ENCODE results near the gene TMPRSS6. TPM values are rescaled to one million over a fixed set of nuclear protein-coding genes. Genes with fewer than 3 reads are reported as not detected.

TMPRSS6 gene
- total RNA-seq, 2 experiments from 2014 or later, result 39.9 to 42.1 TPM

DNA sequence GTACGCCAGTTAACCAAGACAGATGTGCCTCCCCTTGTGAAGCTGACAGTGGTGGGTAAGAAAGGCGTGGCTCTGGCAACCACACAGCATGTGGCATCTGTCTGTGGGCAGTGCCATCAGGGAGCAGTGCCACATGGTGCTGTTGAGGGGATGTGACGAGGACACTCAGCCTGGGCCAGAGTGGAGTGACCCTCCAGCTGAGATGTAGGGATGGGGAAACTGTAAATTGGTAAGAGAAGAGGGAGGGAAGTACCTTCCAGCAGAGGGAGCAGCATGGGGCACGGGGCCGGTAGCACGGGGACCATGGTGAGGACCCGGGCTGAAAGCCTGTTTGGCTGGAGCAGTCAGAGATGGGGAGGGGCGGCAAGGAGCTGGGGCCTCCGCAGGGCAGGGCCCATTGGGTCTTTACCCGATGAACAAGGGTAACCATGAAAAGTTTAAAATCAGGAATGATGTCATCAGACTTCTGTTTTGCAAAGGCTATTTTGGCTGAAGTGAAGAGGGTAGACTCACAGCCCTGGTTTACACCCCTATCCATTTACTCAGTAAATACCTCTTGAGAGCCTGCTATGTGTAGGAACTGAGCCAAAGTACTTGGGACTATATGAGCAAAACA, 10.4 kb downstream of the TMPRSS6 start:
- intact Hi-C loops (cut with micrococcal nuclease), result no loop called here
- H3K4me3 Mint-ChIP-seq, result no peak overlapping the region
- H3K9me3 Mint-ChIP-seq, result no peaks in the 10 kb centered on the region
- ChIA-PET CTCF (interaction anchor here (1.0 to 1.4 kb wide), 4 partner anchors 15 to 101 kb away, joined by 3 to 4 read pairs (median 4); no protein-coding TSS in a partner anchor), POLR2A (interaction anchor here (1.5 to 1.7 kb wide), 2 partner anchors 18 to 26 kb away, joined by 4 read pairs; no protein-coding TSS in a partner anchor)
- H3K36me3 Mint-ChIP-seq, result no peaks in the 10 kb centered on the region
- peaks cover 2% of the 10 kb centered on the region for H3K27me3 Mint-ChIP-seq
- DNase-seq, result peak; percentile 22
- peaks cover 38% of the 10 kb centered on the region for H3K4me1 Mint-ChIP-seq (ENCODE audit: low read depth)
- no peak overlapping the region for H3K27ac Mint-ChIP-seq

DNA sequence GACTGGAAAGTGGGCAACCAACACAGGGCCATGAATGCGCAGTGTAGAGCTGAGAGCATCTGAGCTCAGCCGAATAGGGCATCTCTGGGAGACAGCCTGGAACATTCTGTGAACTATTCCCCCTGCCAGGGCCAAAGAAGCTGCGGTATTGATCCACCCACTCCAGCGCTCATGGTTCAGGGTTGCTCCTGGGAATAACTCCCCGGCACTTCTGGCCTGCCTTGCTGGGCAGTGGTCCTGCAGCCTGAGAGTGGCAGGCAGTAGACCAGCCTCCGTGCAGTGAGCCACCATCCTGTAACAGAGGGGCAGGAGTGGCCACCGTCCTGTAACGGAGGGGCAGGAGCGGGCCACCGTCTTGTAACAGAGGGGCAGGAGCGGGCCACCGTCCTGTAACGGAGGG, 12.2 kb downstream of the TMPRSS6 start:
- DNase-seq, result no peak
- H3K4me3 Mint-ChIP-seq, result no peak overlapping the region
- no peaks in the 10 kb centered on the region for H3K36me3 Mint-ChIP-seq
- intact Hi-C loops (cut with micrococcal nuclease), result no loop called here
- CTCF ChIA-PET, result no interaction called here
- H3K27ac Mint-ChIP-seq, result no peak overlapping the region
- peaks cover 3% of the 10 kb centered on the region for H3K27me3 Mint-ChIP-seq
- no peaks in the 10 kb centered on the region for H3K9me3 Mint-ChIP-seq
- POLR2A ChIA-PET, result interaction anchor here (1.2 kb wide), 1 partner anchor 9 kb away, joined by 4 read pairs; no protein-coding TSS in a partner anchor
- peaks cover 38% of the 10 kb centered on the region for H3K4me1 Mint-ChIP-seq (ENCODE audit: low read depth)

DNA sequence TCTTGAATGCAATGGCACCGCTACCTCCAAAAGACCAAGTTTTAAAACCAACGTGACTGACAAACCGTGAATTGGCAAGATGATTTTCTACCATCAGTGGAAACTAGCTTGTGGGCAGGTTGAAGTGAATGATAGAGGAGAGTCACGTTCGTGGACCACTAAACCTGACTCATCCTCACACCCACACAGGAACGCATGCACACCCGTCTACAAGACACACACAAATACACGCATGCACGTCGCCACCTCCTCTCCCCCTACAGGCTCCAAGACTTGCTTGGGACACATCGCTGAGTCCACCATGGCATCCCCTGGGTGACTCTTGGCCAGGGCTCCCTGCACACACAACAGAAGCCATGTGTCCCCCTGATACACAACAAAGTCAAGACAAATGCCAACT, 14.4 kb downstream of the TMPRSS6 start:
- Mint-ChIP-seq H3K27ac (peak overlapping the region; percentile 76), H3K4me1 (ENCODE audit: low read depth) (peaks cover 35% of the 10 kb centered on the region), H3K36me3 (no peaks in the 10 kb centered on the region), H3K4me3 (no peak overlapping the region), H3K27me3 (peaks cover 3% of the 10 kb centered on the region), H3K9me3 (no peaks in the 10 kb centered on the region)
- ChIA-PET POLR2A (interaction anchor here (0.6 to 2.5 kb wide), 6 partner anchors 13 to 182 kb away, joined by 3 to 15 read pairs (median 8); no protein-coding TSS in a partner anchor), CTCF (interaction anchor here (1.1 to 2.0 kb wide), 6 partner anchors 10 to 54 kb away, joined by 3 to 12 read pairs (median 4); partner anchors contain the start of gene IL2RB)
- DNase-seq, result peak; percentile 85
- intact Hi-C loops (cut with micrococcal nuclease), result loop anchor here (1.0 to 2.0 kb wide), 2 partner anchors 15 to 28 kb away; no protein-coding TSS in a partner anchor

DNA sequence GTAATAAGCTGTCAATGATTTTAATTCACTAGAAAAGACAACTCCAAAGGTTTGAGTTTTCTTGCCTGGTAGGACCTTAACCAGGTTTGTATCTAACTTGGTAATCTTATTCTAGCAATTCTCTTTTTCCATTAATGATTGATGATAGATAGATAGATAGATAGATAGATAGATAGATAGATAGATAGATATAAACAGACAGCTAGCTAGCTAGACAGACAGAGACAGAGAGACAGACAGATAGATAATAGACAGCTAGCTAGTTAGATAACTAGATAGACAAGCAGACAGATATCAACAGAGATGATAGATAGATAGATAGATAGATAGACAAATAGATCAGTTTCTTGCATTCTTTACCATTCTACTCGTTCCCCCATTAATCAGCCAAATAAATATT, 15.3 kb downstream of the TMPRSS6 start:
- Mint-ChIP-seq H3K4me3 (no peak overlapping the region), H3K9me3 (no peaks in the 10 kb centered on the region), H3K4me1 (ENCODE audit: low read depth) (peaks cover 30% of the 10 kb centered on the region), H3K36me3 (no peaks in the 10 kb centered on the region), H3K27me3 (peaks cover 3% of the 10 kb centered on the region), H3K27ac (peak overlapping the region; percentile 76)
- ChIA-PET POLR2A (interaction anchor here (1.2 to 2.5 kb wide), 6 partner anchors 13 to 148 kb away, joined by 3 to 15 read pairs (median 8); no protein-coding TSS in a partner anchor), CTCF (interaction anchor here (1.1 to 2.0 kb wide), 5 partner anchors 11 to 55 kb away, joined by 3 to 12 read pairs (median 4); partner anchors contain the start of gene IL2RB)
- DNase-seq, result no peak
- intact Hi-C loops (cut with micrococcal nuclease), result loop anchor here (2.0 kb wide), 1 partner anchor 29 kb away; no protein-coding TSS in a partner anchor

DNA sequence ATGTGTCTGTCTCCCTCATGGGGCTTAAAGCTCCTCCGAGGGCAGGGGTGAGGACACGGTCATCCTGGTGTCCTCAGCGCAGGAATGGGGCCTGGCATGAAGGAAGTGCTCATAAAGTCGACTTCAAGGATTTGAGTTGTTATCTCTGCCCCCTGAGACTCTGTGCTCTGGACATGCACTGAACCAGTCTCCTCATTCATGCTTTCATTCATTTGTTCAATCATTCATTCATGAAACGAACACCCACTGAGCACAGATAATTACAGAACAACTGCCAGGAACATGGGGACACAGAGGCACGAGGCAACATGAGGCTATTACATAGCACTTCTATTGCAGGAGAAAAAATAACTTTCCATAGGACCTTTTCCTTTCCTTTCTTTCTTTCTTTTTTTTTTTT, 16.5 kb downstream of the TMPRSS6 start:
- DNase-seq, result no peak
- H3K4me1 Mint-ChIP-seq (ENCODE audit: low read depth), result peaks cover 31% of the 10 kb centered on the region
- H3K27me3 Mint-ChIP-seq, result peaks cover 3% of the 10 kb centered on the region
- ChIA-PET CTCF (interaction anchor here (0.6 kb wide), 1 partner anchor 57 kb away, joined by 3 read pairs; no protein-coding TSS in a partner anchor), POLR2A (interaction anchor here (2.0 kb wide), 1 partner anchor 11 kb away, joined by 8 read pairs; no protein-coding TSS in a partner anchor)
- peaks cover 4% of the 10 kb centered on the region for H3K36me3 Mint-ChIP-seq
- intact Hi-C loops (cut with micrococcal nuclease), result no loop called here
- no peak overlapping the region for H3K27ac Mint-ChIP-seq
- H3K4me3 Mint-ChIP-seq, result no peak overlapping the region
- no peaks in the 10 kb centered on the region for H3K9me3 Mint-ChIP-seq

DNA sequence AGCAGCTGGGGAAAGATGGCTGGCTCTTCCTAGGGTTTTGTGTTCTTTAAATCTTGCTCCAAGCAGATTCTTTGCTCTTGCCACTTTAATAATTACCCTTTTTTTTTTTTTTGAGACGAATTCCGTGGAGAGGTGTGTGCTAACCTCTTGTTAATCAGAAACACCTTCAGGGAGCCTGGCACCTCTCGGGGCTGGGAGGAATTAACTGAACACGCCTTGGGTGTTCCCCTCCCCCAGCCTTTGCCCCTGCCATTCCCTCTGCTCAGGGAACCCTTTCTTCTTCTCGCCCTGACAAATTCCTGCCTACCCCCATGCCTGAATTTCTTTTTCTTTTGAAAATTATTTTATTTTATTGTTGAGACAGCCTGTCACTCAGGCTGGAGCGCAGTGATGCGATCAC, 17.5 kb downstream of the TMPRSS6 start:
- Mint-ChIP-seq H3K27me3 (peaks cover 2% of the 10 kb centered on the region), H3K4me3 (no peak overlapping the region), H3K36me3 (peaks cover 6% of the 10 kb centered on the region), H3K27ac (no peak overlapping the region), H3K4me1 (ENCODE audit: low read depth) (peaks cover 37% of the 10 kb centered on the region), H3K9me3 (no peaks in the 10 kb centered on the region)
- POLR2A ChIA-PET, result interaction anchor here (6.3 kb wide), 1 partner anchor 30 kb away, joined by 36 read pairs; no protein-coding TSS in a partner anchor
- intact Hi-C loops (cut with micrococcal nuclease), result no loop called here
- DNase-seq, result no peak
- CTCF ChIA-PET, result no interaction called here

DNA sequence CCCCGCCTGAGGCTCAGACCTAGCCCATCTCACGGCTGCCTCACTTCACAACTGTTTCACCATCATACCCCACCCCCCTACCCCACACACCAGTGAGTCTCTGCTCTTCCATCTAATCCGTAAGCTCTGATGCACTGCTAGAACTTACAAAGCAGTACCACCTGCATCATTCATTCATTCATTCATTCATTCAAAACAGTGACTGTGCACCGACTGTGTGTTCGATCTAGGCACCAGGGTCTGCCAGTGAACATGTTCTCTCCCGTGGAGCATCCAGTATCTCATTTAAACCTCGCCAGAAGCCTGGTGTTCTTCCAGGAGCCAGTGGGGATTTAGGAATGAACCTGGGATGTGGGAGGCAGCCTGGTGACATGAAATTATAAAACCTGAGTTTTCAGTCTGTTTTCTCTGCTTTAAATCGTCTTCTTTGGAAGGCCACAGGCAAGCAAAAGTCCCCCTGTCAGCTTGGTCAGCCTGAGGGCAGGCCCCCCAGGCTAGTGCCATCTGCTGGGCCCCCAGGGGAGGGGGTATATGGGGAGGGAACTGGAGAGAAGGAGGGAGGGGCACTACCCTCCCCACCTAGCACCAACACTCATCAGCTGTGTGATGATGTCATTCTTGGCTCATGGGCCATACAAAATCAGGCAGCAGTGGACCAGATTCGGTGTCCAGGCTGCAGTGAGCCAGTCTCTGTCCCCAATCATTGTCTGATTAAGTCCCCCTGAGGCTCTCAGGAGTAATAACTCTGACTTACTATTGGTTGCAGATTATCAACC, 18.4 kb downstream of the TMPRSS6 start:
- ChIA-PET CTCF (no interaction called here), POLR2A (interaction anchor here (1.2 to 6.3 kb wide), 3 partner anchors 9 to 31 kb away, joined by 4 to 36 read pairs (median 31); no protein-coding TSS in a partner anchor)
- Mint-ChIP-seq H3K27ac (no peak overlapping the region), H3K9me3 (no peaks in the 10 kb centered on the region), H3K36me3 (peaks cover 6% of the 10 kb centered on the region), H3K27me3 (peaks cover 2% of the 10 kb centered on the region), H3K4me1 (ENCODE audit: low read depth) (peaks cover 37% of the 10 kb centered on the region), H3K4me3 (no peak overlapping the region)
- intact Hi-C loops (cut with micrococcal nuclease), result no loop called here
- no peak for DNase-seq

DNA sequence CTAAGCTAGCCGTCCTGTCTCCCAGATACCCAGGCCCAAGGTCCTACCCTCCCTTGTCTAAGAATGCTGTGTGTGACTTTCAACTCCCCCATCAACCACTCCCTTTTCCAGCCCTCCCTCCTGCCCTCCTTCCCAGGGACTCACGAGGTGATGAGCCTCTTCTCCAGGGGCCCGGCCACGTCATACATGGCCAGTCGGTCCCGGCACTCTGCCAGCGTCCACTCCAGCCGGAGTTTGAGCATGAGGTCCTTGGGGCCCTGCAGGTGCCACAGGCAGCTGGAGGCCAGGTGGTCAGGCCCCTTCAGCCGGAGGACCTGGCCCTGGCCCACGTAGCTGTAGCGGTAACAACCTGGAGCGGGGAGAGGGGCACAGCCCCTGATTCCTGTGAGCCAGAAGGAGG, 20.1 kb downstream of the TMPRSS6 start:
- Mint-ChIP-seq H3K27me3 (peaks cover 2% of the 10 kb centered on the region), H3K4me1 (ENCODE audit: low read depth) (peaks cover 34% of the 10 kb centered on the region), H3K9me3 (no peaks in the 10 kb centered on the region), H3K4me3 (peak overlapping the region; percentile 74), H3K36me3 (peaks cover 11% of the 10 kb centered on the region), H3K27ac (peak overlapping the region; percentile 83)
- ChIA-PET POLR2A (interaction anchor here (2.4 to 6.3 kb wide), 4 partner anchors 10 to 73 kb away, joined by 12 to 36 read pairs (median 24); no protein-coding TSS in a partner anchor), CTCF (interaction anchor here (1.2 to 1.8 kb wide), 3 partner anchors 10 to 171 kb away, joined by 3 to 7 read pairs (median 4); no protein-coding TSS in a partner anchor)
- no peak for DNase-seq
- intact Hi-C loops (cut with micrococcal nuclease), result loop anchor here (2.0 kb wide), 1 partner anchor 49 kb away; no protein-coding TSS in a partner anchor

DNA sequence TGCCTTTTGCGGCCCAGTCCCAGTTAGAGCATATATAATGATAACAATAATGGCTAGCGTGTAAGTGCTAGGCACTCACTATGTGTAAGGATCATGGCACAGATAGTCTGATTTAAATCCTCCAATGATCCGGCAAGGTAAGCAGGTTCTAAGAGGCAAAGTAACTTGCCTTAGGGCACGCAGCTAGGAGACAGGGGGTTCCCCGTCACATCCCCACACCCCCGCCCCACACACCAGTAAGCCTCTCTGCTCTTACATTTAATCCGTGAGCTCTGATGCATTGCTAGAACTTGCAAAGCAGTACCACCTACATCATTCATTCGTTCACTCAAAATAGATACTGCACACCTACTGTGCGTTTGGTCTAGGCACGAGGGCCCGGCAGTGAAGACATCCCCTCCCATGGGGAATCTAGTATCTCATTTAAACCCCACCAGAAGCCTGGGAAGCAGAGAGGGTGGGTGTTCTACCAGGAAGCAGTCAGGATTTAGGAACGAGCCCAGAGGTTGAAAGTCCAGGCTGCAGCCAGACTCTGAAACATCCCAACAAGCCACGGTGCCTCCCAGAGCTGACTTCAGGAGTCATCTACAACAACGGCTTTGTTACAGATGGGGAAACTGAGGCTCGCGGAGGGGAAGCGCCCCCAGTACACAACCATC, 20.6 kb downstream of the TMPRSS6 start:
- CTCF ChIA-PET, result interaction anchor here (1.1 to 1.8 kb wide), 6 partner anchors 9 to 172 kb away, joined by 3 to 7 read pairs (median 4); no protein-coding TSS in a partner anchor
- peaks cover 2% of the 10 kb centered on the region for H3K27me3 Mint-ChIP-seq
- peak overlapping the region; percentile 74 for H3K4me3 Mint-ChIP-seq
- POLR2A ChIA-PET, result interaction anchor here (1.0 to 6.3 kb wide), 10 partner anchors 8 to 111 kb away, joined by 3 to 36 read pairs (median 6); no protein-coding TSS in a partner anchor
- intact Hi-C loops (cut with micrococcal nuclease), result loop anchor here (1.0 to 2.0 kb wide), 2 partner anchors 9 to 50 kb away; no protein-coding TSS in a partner anchor
- peaks cover 30% of the 10 kb centered on the region for H3K4me1 Mint-ChIP-seq (ENCODE audit: low read depth)
- H3K36me3 Mint-ChIP-seq, result peaks cover 13% of the 10 kb centered on the region
- H3K27ac Mint-ChIP-seq, result peak overlapping the region; percentile 83
- no peaks in the 10 kb centered on the region for H3K9me3 Mint-ChIP-seq
- DNase-seq, result peak; percentile 74

DNA sequence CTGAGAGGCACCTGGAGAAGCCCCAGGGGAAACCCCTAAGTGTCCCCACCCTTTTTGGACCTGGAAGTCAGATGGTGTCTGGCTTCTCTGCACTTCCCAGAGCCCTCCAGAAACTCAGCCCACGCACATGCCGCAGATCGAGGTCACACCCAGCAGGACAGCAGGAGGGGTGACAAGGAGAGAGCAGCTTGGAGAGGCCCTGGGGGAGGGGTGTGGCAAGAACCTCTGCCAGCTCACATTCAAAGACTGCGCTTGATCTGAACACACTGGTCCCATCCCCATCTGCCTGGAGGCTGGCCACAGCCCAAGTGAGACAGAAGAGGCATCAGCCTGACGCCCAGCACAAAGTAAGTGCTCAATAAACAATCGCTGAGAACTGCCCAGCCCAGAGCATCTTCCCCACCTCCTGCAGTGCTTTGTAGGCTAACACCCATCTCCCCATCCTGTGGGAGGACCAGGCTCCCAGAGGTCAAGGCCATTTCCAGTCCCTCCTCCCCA, 21.4 kb downstream of the TMPRSS6 start:
- H3K36me3 Mint-ChIP-seq, result peaks cover 20% of the 10 kb centered on the region
- POLR2A ChIA-PET, result interaction anchor here (1.0 to 6.3 kb wide), 10 partner anchors 8 to 112 kb away, joined by 3 to 36 read pairs (median 6); no protein-coding TSS in a partner anchor

DNA sequence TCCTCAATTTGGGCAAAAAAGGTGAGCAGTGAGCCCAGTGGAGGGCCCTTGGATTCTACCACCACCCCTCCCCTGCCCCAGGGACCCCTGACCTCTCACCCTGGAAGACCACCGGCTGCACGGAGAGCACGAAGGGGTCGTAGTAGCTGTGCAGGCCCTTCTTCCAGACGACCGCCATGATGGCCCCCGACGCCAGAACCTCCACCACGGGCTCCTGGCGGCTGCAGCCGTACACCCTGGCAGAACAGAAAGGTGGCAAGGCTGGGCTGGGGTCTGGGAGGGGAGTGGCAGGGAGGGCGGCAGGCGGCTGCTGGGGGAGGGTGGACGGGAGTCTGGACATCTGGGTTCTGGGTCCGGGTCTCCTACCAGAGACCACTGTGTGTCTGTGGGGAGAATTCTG, 23.3 kb downstream of the TMPRSS6 start:
- Mint-ChIP-seq H3K27ac (no peak overlapping the region), H3K4me3 (peak overlapping the region; percentile 74), H3K36me3 (peaks cover 23% of the 10 kb centered on the region), H3K27me3 (no peaks in the 10 kb centered on the region), H3K4me1 (ENCODE audit: low read depth) (peaks cover 55% of the 10 kb centered on the region), H3K9me3 (no peaks in the 10 kb centered on the region)
- ChIA-PET CTCF (interaction anchor here (1.0 to 1.2 kb wide), 2 partner anchors 9 to 40 kb away, joined by 3 read pairs; no protein-coding TSS in a partner anchor), POLR2A (interaction anchor here (6.3 kb wide), 1 partner anchor 36 kb away, joined by 36 read pairs; no protein-coding TSS in a partner anchor)
- intact Hi-C loops (cut with micrococcal nuclease), result no loop called here
- no peak for DNase-seq

More for the DNA sequence above, 21.4 kb downstream of the TMPRSS6 start:
- DNase-seq, result peak; percentile 85
- peak overlapping the region; percentile 74 for H3K4me3 Mint-ChIP-seq
- peak overlapping the region; percentile 83 for H3K27ac Mint-ChIP-seq
- intact Hi-C loops (cut with micrococcal nuclease), result loop anchor here (1.0 to 2.0 kb wide), 2 partner anchors 8 to 51 kb away; no protein-coding TSS in a partner anchor
- H3K27me3 Mint-ChIP-seq, result peaks cover 2% of the 10 kb centered on the region
- CTCF ChIA-PET, result interaction anchor here (0.9 to 1.8 kb wide), 7 partner anchors 8 to 370 kb away, joined by 3 to 7 read pairs (median 4); no protein-coding TSS in a partner anchor
- H3K4me1 Mint-ChIP-seq (ENCODE audit: low read depth), result peaks cover 37% of the 10 kb centered on the region
- no peaks in the 10 kb centered on the region for H3K9me3 Mint-ChIP-seq
